RCC 7860 (cell line): ENCODE data around the gene FOXE3.
A peak's percentile ranks its signal among the peaks of the same experiment; 100 is the strongest.

Experiments used
- DNase-seq: peaks from one replicate; pipeline ENCODE4 v3.0.0-alpha.2; 2015; ENCODE audit warnings: low spot score
- FAIRE-seq: peaks from 2 replicates; lab custom pipeline; 2012; peaks lifted over from hg19 to GRCh38; lab: Jason Lieb, UNC

FOXE3 gene

GRCh38 chr1:47415728-47416318 is at the start of gene FOXE3:
FOXE3 (plus strand) TSS chr1:47416285; CDS start chr1:47416316, 31 bp downstream.
- DNase-seq, result no peak
- FAIRE-seq, result no peak

- FAIRE-seq (no peak), DNase-seq (no peak)
Observed at GRCh38 chr1:47367651-47368050, 48.4 kb upstream of the FOXE3 start.

- FAIRE-seq (no peak), DNase-seq (no peak)
Observed at GRCh38 chr1:47371016-47371517, 45.0 kb upstream of the FOXE3 start.

- no peak for FAIRE-seq
- DNase-seq, result no peak
Observed at GRCh38 chr1:47374501-47374900, 41.6 kb upstream of the FOXE3 start.

- no peak for FAIRE-seq
- DNase-seq, result no peak
Observed at GRCh38 chr1:47378147-47378546, 37.9 kb upstream of the FOXE3 start.

GRCh38 chr1:47380699-47381098 is 35.4 kb upstream of the FOXE3 start:
- FAIRE-seq, result no peak
- DNase-seq, result no peak

GRCh38 chr1:47382399-47382983 is 33.6 kb upstream of the FOXE3 start:
- DNase-seq, result no peak
- FAIRE-seq, result no peak

GRCh38 chr1:47384083-47384482 is 32.0 kb upstream of the FOXE3 start:
- DNase-seq, result no peak
- FAIRE-seq, result no peak

- FAIRE-seq, result no peak
- no peak for DNase-seq
Observed at GRCh38 chr1:47385020-47385419, 31.1 kb upstream of the FOXE3 start.

- FAIRE-seq (no peak), DNase-seq (no peak)
Observed at GRCh38 chr1:47386268-47386667, 29.8 kb upstream of the FOXE3 start.

GRCh38 chr1:47388030-47388890 is 27.8 kb upstream of the FOXE3 start:
- DNase-seq, result no peak
- FAIRE-seq, result no peak

- DNase-seq (peak; percentile 46), FAIRE-seq (no peak)
Observed at GRCh38 chr1:47388891-47389238, 27.2 kb upstream of the FOXE3 start.

- DNase-seq (no peak), FAIRE-seq (no peak)
Observed at GRCh38 chr1:47389731-47390130, 26.4 kb upstream of the FOXE3 start.

- DNase-seq (no peak), FAIRE-seq (no peak)
Observed at GRCh38 chr1:47390843-47391242, 25.2 kb upstream of the FOXE3 start.

- no peak for FAIRE-seq
Observed at GRCh38 chr1:47393141-47393540, 22.9 kb upstream of the FOXE3 start.

GRCh38 chr1:47395433-47395832 is 20.7 kb upstream of the FOXE3 start:
- DNase-seq (no peak), FAIRE-seq (no peak)

More at GRCh38 chr1:47393141-47393540, 22.9 kb upstream of the FOXE3 start:
- no peak for DNase-seq

- FAIRE-seq, result no peak
Observed at GRCh38 chr1:47396671-47397196, 19.4 kb upstream of the FOXE3 start.

GRCh38 chr1:47399138-47399845 is 16.8 kb upstream of the FOXE3 start:
- no peak for DNase-seq
- FAIRE-seq, result no peak

More at GRCh38 chr1:47396671-47397196, 19.4 kb upstream of the FOXE3 start:
- no peak for DNase-seq

- DNase-seq (no peak), FAIRE-seq (no peak)
Observed at GRCh38 chr1:47399846-47400155, 16.3 kb upstream of the FOXE3 start.

GRCh38 chr1:47401761-47402160 is 14.3 kb upstream of the FOXE3 start:
- DNase-seq, result no peak
- FAIRE-seq, result no peak

- FAIRE-seq (no peak), DNase-seq (no peak)
Observed at GRCh38 chr1:47402591-47402990, 13.5 kb upstream of the FOXE3 start.
